GM18505 (cell line): ENCODE data around the gene CDH4.

Source experiments
- ATAC-seq: cut with Tn5 transposase; IDR thresholded peaks from one replicate; pipeline ENCODE4 v1.9.1; 2021; ENCODE audit not compliant: unreplicated experiment
- POLR2A ChIP-seq: IDR thresholded peaks from 4 replicates; pipeline ENCODE4 v1.6.1; 2011; ENCODE audit warnings: borderline replicate concordance; ENCODE audit not compliant: insufficient read depth, insufficient read length; ENCODE audit errors: extremely low read depth

Gene CDH4

GRCh38 chr20:61931476-61932198 is 679.6 kb downstream of the CDH4 start:
- TF ChIP-seq POLR2A: no peak
- no peak for ATAC-seq

- TF ChIP-seq POLR2A: no peak
- ATAC-seq: no peak
These were observed 680.1 kb downstream of the CDH4 start for GRCh38 chr20:61932199-61932592.

- no peak for TF ChIP-seq POLR2A
- no peak for ATAC-seq
These were observed 680.8 kb downstream of the CDH4 start for GRCh38 chr20:61932711-61933480.

- ATAC-seq: no peak
- no peak for TF ChIP-seq POLR2A
These were observed 681.5 kb downstream of the CDH4 start for GRCh38 chr20:61933481-61933950.

- no peak for TF ChIP-seq POLR2A
- ATAC-seq: no peak
These were observed 682.1 kb downstream of the CDH4 start for GRCh38 chr20:61933951-61934715.

- no peak for TF ChIP-seq POLR2A
- no peak for ATAC-seq
These were observed 682.9 kb downstream of the CDH4 start for GRCh38 chr20:61934716-61935530.

- no peak for ATAC-seq
These were observed 684.1 kb downstream of the CDH4 start for GRCh38 chr20:61935926-61936700.

GRCh38 chr20:61936701-61937131 is 684.7 kb downstream of the CDH4 start:
- ATAC-seq: no peak
- TF ChIP-seq POLR2A: no peak

More at GRCh38 chr20:61935926-61936700, 684.1 kb downstream of the CDH4 start:
- TF ChIP-seq POLR2A: no peak

- ATAC-seq: no peak
- no peak for TF ChIP-seq POLR2A
These were observed 685.3 kb downstream of the CDH4 start for GRCh38 chr20:61937146-61937962.

GRCh38 chr20:61937963-61938838 is 686.1 kb downstream of the CDH4 start:
- TF ChIP-seq POLR2A: no peak
- ATAC-seq: no peak
